ENCODE data around the gene LOXHD1.

DNA sequence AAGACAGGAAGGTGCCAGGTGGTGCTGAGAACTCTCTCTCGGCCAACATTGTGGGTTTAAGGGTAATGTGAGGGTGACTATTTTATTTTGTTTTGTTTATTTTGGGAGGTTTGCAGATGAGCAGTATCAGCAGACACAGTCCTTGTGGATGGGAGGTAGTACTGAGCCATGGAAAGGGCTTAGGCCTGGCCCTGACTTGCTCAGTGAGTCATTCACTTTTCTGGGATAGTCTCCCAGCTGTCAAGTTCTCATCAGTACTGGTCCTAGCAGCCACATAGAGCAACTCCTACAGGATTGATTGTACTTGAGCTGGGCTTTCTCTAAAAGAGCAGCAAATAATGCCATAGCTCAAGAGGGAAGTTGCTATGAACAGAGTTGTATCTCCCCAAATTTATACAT is 175.2 kb downstream of the LOXHD1 start:
- TF ChIP-seq, protein P1, sequence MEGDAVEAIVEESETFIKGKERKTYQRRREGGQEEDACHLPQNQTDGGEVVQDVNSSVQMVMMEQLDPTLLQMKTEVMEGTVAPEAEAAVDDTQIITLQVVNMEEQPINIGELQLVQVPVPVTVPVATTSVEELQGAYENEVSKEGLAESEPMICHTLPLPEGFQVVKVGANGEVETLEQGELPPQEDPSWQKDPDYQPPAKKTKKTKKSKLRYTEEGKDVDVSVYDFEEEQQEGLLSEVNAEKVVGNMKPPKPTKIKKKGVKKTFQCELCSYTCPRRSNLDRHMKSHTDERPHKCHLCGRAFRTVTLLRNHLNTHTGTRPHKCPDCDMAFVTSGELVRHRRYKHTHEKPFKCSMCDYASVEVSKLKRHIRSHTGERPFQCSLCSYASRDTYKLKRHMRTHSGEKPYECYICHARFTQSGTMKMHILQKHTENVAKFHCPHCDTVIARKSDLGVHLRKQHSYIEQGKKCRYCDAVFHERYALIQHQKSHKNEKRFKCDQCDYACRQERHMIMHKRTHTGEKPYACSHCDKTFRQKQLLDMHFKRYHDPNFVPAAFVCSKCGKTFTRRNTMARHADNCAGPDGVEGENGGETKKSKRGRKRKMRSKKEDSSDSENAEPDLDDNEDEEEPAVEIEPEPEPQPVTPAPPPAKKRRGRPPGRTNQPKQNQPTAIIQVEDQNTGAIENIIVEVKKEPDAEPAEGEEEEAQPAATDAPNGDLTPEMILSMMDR (conservative IDR thresholded peaks at IDR 0.05; ENCODE audit: low read depth, low read length): no peak
- TF ChIP-seq, protein P2, sequence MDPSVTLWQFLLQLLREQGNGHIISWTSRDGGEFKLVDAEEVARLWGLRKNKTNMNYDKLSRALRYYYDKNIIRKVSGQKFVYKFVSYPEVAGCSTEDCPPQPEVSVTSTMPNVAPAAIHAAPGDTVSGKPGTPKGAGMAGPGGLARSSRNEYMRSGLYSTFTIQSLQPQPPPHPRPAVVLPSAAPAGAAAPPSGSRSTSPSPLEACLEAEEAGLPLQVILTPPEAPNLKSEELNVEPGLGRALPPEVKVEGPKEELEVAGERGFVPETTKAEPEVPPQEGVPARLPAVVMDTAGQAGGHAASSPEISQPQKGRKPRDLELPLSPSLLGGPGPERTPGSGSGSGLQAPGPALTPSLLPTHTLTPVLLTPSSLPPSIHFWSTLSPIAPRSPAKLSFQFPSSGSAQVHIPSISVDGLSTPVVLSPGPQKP (IDR thresholded peaks at IDR 0.05; ENCODE audit: borderline replicate concordance, low read depth, low read length): no peak
- TF ChIP-seq CHD1 (IDR thresholded peaks at IDR 0.05; ENCODE audit: low read depth, low read length): no peak
- TF ChIP-seq FOS (IDR thresholded peaks at IDR 0.05; ENCODE audit: low read depth, low read length): no peak
- no peak for TF ChIP-seq RFX5 (IDR thresholded peaks at IDR 0.05; ENCODE audit: low read depth, low read length)
- TF ChIP-seq POLR2A (IDR thresholded peaks at IDR 0.05; ENCODE audit: low read depth, low read length): no peak
- no peak for TF ChIP-seq NFE2L2 (IDR thresholded peaks at IDR 0.05; ENCODE audit: low read depth, low read length)
- TF ChIP-seq RAD21 (IDR thresholded peaks at IDR 0.05; ENCODE audit: low read length): no peak
- no peak for TF ChIP-seq MAFK (IDR thresholded peaks at IDR 0.05; ENCODE audit: low read depth, low read length)
- no peak for TF ChIP-seq CEBPB (IDR thresholded peaks at IDR 0.05; ENCODE audit: low read depth, low read length)
- no peak for TF ChIP-seq USF2 (IDR thresholded peaks at IDR 0.05; ENCODE audit: low read depth, low read length)
- no peak for TF ChIP-seq BHLHE40 (IDR thresholded peaks at IDR 0.05; ENCODE audit: low read depth, low read length)
- TF ChIP-seq RCOR1 (IDR thresholded peaks at IDR 0.05; ENCODE audit: insufficient replicate concordance, low read length): no peak
- no peak for TF ChIP-seq MXI1 (IDR thresholded peaks at IDR 0.05; ENCODE audit: borderline replicate concordance, low read depth, low read length)
